Activated CD4-positive, alpha-beta T cell treated with anti-CD3 and anti-CD28 coated beads, Interleukin-2, Interleukin-4, amounts not matched to agents 100 ng/mL and 50 ng/mL, durations not matched to agents 16 hours and 8 hours (primary cell): ENCODE measurements around the gene KRTAP9-7.
"Not testable (repeated sequence)": the region's sequence is repeated elsewhere in the genome, so short reads cannot be mapped to it uniquely, and the experiment has no call there.

ENCODE experiments used
- DNase-seq: peaks from one replicate; pipeline ENCODE4 v3.0.0-alpha.2; 2020; ENCODE audit warnings: low spot score

Gene KRTAP9-7, protein sequence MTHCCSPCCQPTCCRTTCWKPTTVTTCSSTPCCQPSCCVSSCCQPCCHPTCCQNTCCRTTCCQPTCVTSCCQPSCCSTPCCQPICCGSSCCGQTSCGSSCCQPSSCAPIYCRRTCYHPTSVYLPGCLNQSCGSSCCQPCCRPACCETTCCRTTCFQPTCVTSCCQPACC

GRCh38 chr17:41275648-41276190, at the start of gene KRTAP9-7:
TSS of gene KRTAP9-7 (plus strand) at chr17:41275698. CDS start at chr17:41275698, 0 bp downstream.
- not testable (repeated sequence) for DNase-seq

DNA sequence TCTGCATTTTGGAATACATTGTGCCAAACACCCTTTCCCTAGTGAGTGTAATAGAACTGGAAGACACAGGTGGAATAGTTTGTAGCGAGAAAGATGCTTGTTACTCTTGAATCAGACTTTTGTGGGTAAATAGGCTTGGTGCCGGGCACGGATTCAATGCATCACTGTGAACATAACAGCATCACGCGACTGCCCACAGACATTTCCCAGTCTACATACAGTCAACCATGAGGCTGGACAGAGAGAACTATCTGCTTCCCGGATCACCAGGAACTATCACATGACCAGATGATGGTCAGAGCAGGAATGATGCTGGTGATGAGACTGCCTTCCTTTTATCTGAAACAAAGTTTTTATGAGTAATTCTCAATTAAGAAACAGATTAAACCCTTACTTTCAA, 49.4 kb upstream of the KRTAP9-7 start:
- no peak for DNase-seq

DNA sequence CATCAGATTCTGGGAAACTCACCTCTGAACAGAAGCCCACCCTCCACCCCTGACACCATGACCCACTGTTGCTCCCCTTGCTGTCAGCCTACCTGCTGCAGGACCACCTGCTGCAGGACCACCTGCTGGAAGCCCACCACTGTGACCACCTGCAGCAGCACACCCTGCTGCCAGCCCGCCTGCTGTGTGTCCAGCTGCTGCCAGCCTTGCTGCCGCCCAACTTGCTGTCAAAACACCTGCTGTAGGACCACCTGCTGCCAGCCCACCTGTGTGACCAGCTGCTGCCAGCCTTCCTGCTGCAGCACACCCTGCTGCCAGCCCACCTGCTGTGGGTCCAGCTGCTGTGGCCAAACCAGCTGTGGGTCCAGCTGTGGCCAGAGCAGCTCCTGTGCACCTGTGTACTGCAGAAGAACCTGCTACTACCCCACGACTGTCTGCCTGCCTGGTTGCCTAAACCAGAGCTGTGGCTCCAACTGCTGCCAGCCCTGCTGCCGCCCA, 48.9 kb upstream of the KRTAP9-7 start, which contains the start of gene KRTAP9-2:
KRTAP9-2 (plus strand) TSS at position 51 of the 498 bp plus-strand sequence; CDS start at position 58, 7 bp downstream.
- not testable (repeated sequence) for DNase-seq

- DNase-seq: no peak
These were observed 45.4 kb upstream of the KRTAP9-7 start for GRCh38 chr17:41230094-41230493.

DNA sequence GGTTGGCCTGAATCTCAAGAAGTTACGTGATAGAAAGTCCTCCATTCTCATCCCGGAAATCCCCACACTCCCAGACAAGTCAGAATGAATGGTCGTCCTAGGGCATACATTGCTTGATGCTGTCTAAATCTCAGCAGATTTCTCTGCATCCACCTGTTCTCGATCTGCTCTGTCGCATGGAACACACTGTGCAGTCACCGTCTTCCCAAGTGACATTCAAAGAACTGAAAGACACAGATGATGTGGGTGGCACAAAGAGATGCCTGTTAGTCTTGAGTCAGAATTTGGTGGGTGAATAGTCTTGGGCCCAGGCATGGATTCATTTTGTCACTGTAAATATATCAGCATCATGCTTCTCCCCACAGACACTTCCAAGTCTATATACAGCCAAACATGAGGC, 43.8 kb upstream of the KRTAP9-7 start:
- no peak for DNase-seq

DNA sequence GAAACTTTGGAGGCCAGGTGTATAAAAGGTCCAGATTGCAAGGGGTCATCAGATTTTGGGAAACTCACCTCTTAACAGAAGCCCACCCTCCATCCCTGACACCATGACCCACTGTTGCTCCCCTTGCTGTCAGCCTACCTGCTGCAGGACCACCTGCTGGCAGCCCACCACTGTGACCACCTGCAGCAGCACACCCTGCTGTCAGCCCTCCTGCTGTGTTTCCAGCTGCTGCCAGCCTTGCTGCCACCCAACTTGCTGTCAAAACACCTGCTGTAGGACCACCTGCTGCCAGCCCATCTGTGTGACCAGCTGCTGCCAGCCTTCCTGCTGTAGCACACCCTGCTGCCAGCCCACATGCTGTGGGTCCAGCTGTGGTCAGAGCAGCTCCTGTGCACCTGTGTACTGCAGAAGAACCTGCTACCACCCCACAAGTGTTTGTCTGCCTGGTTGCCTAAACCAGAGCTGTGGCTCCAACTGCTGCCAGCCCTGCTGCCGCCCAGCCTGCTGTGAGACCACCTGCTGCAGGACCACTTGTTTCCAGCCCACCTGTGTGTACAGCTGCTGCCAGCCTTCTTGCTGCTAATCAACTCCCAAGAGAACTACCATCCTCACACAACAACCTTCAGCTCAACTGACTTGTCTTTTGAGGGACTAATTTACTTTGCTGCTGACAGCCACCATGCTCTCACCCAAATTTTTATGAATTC, 42.9 kb upstream of the KRTAP9-7 start, which contains the start of gene KRTAP9-3:
KRTAP9-3 (plus strand) TSS at position 51 of the 707 bp plus-strand sequence; CDS start at position 104, 53 bp downstream.
- not testable (repeated sequence) for DNase-seq

DNA sequence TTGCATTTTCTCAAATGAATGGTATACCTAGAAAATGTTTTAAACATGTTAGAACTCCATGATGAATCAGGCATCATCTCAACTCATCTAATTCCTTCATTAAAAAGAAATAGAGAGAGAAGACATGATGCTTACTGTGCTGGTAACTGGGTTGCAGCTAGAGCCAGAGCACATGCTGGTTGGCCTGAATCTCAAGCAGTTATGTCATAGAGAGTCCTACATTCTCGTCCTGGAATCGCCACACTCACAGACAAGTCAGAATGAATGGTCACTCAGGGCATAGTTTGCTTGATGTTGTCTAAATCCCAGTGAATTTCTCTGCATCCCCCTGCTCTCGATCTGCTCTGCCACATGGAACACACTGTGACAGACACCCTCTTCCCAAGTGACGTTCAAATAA, 38.4 kb upstream of the KRTAP9-7 start:
- DNase-seq: not testable (repeated sequence)

GRCh38 chr17:41237949-41238437, 37.5 kb upstream of the KRTAP9-7 start, which contains the start of gene KRTAP9-8:
TSS of gene KRTAP9-8 (plus strand) at chr17:41237999. CDS start at chr17:41238052, 53 bp downstream.
- not testable (repeated sequence) for DNase-seq

DNA sequence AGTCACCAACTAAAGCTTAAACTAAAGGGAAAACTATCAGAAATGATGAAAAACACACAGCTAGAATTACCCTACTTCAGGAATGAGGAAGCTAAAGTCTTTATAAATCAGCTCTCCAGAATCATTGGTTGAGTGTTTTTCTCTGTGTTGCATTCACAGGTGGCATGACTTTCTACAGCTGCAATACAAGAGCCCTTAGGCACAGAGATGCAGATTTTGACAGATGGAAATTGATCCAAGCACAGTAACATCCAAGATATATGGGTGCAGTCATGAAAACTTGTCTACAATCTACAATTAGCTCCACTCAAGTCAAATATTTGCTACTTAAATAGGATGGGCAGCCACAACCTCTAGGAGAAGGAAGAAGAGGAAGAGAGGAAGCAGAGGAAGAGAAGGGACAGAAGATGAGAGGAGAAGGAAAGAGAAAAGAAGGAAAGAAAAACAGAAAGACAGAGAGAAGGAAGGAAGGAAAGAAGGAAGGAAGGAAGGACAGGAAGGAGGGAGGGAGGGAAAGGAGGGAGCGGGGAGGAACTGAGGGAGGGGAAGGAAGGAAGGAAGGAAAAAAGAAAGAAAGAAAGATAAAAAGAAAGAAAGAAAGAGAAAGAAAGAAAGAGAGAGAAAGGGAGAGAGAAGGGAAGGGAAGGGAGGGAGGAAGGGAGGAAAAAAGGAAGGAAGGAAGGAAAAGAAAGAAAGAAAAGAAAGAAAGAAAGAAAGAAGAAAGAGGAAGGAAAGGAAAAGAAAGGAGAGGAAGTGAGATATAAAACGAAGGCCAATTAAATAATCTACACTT, 28.3 kb upstream of the KRTAP9-7 start:
- DNase-seq: not testable (repeated sequence)

DNA sequence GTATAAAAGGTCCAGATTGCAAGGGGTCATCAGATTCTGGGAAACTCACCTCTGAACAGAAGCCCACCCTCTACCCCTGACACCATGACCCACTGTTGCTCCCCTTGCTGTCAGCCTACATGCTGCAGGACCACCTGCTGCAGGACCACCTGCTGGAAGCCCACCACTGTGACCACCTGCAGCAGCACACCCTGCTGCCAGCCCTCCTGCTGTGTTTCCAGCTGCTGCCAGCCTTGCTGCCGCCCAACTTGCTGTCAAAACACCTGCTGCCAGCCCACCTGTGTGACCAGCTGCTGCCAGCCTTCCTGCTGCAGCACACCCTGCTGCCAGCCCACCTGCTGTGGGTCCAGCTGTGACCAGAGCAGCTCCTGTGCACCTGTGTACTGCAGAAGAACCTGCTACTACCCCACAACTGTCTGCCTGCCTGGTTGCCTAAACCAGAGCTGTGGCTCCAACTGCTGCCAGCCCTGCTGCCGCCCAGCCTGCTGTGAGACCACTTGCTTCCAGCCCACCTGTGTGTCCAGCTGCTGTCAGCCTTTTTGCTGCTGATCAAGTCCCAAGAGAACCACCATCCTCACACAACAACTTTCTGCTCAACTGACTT, 25.8 kb upstream of the KRTAP9-7 start, which contains the start of gene KRTAP9-4:
KRTAP9-4 (plus strand) TSS at position 51 of the 604 bp plus-strand sequence; CDS start at position 85, 34 bp downstream.
- DNase-seq: not testable (repeated sequence)

DNA sequence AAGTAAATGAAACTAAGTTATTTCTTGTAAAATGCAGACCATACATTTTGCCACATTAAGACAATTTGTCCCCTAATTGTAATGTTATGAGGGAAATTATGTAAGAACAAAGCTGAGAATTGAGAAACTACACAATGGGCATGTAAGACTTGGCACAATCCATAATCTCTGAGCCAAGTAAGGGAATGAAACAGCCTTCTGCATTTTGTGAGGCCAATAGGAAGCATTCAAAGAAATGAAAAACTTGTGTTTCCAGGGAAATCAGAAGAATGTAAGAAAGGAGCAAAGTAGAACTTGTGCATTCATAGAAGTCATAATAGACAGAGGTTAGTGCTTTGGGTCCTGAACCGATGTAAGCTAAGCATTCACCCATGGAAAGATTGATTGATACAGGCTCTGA, 24.2 kb upstream of the KRTAP9-7 start:
- DNase-seq: no peak

DNA sequence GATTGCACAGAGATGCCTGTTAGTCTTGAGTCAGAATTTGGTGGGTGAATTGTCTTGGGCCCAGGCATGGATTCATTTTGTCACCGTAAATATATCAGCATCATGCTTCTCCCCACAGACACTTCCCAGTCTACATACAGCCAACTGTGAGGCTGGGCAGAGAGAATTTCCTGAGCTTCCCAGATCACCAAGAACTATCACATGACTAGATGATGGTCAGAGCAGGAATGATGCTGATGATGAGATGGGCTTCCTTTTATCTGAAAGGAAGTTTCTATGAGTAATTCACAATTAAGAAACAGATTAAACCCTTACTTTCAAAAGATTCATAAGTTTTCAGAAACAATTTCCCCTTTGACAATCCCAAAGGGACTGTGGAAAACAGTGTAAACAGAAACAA, 20.6 kb upstream of the KRTAP9-7 start:
- no peak for DNase-seq

- not testable (repeated sequence) for DNase-seq
These were observed 19.9 kb upstream of the KRTAP9-7 start, which contains the start of gene KRTAP9-9 for GRCh38 chr17:41255381-41256290. TSS of gene KRTAP9-9 (plus strand) at chr17:41255384.

DNA sequence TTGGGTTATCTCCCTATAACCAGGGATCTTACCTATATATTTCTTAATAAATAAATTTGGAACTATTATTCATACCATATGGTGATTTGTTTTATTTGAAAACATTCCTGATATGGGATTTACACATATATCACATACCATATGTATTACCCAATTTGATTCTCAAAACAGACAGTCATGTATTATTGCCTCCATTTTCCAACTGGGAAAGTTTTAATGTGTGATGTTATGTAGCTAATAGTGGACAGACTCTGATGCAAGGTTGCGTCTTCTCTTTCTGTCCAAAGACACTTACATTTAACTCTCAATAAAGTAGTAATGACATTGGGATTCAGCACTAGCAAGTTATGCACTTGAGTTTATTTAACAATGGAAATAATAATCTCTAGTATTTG, 19.2 kb upstream of the KRTAP9-7 start:
- no peak for DNase-seq

DNA sequence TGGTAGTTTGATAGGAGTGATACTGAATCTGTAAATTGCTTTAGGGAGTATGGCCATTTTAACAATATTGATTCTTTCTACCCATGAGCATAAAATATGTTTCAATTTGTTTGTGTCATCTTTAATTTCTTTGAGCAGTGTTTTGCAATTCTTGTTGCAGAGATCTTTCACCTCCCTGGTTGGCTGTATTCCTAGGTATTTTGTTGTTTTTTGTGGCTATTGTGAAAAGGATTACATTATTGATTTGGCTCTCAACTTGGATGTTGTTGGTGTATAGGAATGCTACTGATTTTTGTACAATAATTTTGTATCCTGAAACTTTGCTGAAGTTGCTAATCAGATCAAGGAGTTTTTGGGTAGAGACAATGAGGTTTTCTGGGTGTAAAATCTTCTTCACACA, 17.1 kb upstream of the KRTAP9-7 start:
- DNase-seq: no peak

- no peak for DNase-seq
These were observed 12.3 kb upstream of the KRTAP9-7 start for GRCh38 chr17:41263212-41263611.

DNA sequence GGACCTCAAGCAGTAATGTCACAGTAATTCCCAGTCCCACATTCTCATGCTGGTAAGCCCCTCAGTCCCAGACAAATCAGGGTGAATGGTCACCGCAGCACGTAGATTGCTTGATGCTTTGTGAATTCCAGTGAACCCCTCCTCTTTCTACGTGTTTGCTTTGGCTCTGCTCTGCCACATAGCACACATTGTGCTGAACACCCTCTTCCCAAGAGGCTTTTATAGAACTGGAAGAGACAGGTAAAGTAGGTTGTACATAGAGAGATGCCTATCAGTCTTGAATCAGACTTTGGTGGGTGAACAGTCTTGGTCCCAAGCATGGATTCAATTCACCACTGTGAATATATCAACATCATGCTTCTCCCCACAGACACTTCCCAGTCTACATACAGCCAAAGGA, 10.9 kb upstream of the KRTAP9-7 start:
- DNase-seq: no peak

- no peak for DNase-seq
These were observed 10.4 kb upstream of the KRTAP9-7 start, which contains the start of gene KRTAP9-6 for GRCh38 chr17:41265078-41265477. TSS of gene KRTAP9-6 (plus strand) at chr17:41265378. CDS start at chr17:41265378, 0 bp downstream.

- no peak for DNase-seq
These were observed 7.8 kb upstream of the KRTAP9-7 start for GRCh38 chr17:41267711-41268110.

DNA sequence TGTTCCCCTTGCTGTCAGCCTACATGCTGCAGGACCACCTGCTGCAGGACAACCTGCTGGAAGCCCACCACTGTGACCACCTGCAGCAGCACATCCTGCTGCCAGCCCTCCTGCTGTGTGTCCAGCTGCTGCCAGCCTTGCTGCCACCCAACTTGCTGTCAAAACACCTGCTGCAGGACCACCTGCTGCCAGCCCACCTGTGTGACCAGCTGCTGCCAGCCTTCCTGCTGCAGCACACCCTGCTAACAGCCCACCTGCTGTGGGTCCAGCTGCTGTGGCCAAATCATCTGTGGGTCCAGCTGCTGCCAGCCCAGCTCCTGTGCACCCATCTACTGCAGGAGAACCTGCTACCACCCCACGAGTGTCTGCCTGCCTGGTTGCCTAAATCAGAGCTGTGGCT, 4.2 kb upstream of the KRTAP9-7 start:
- not testable (repeated sequence) for DNase-seq
